Adrenal gland (tissue), 12 donors: ENCODE results near the gene MACROD2. TPM values are rescaled to one million over a fixed set of nuclear protein-coding genes. Genes with fewer than 3 reads are reported as not detected.

Source experiments
- DNase-seq, 7 donors: peaks; one replicate each; pipeline ENCODE4 v3.0.0-alpha.2; 2019 to 2020
- H3K27ac ChIP-seq, 5 donors: fragments of 200-600 bp; sonication (generic) in 4 of 5; 1 replicate in 3 of 5; 2 replicates in 2 of 5; pipeline versions ENCODE4 v1.5.1 to v1.8.0; 2016 to 2020; ENCODE audit warnings: mild to moderate bottlenecking in 1 of 5
- H3K27me3 ChIP-seq: fragments of 200-600 bp; 2 replicates; pipeline ENCODE4 v1.8.0; 2021
- H3K36me3 ChIP-seq, 2 donors: fragments of 200-600 bp; replicated peaks in 1 of 2; 1 replicate in 1 of 2; 2 replicates in 1 of 2; pipeline versions ENCODE4 v1.5.1 to v1.8.0; 2018 to 2022
- H3K4me1 ChIP-seq, 2 donors: fragments of 200-600 bp; replicated peaks in 1 of 2; 1 replicate in 1 of 2; 2 replicates in 1 of 2; pipeline versions ENCODE4 v1.5.1 to v1.8.0; 2018 to 2021
- H3K4me3 ChIP-seq, 4 donors: fragments of 200-600 bp; sonication (generic) in 3 of 4; one replicate each; pipeline ENCODE4 v1.5.1; 2016 to 2018
- H3K9me3 ChIP-seq, 3 donors: fragments of 200-600 bp; sonication (generic) in 1 of 3; replicated peaks in 1 of 3; 1 replicate in 2 of 3; 2 replicates in 1 of 3; pipeline versions ENCODE4 v1.5.1 to v1.8.0; 2016 to 2021
- CTCF ChIP-seq, 6 experiments: fragments of 450-650 bp in 4 of 6; fragments of 200-600 bp in 2 of 6; sonication (generic) in 1 of 6; IDR thresholded peaks; 1 replicate in 5 of 6; 2 replicates in 1 of 6; pipeline versions ENCODE4 v1.5.1 to v1.8.0; 2016 to 2021; ENCODE audit warnings: antibody characterized with exemption in 6 of 6, mild to moderate bottlenecking in 2 of 6, moderate library complexity in 1 of 6
- POLR2A ChIP-seq, 2 donors: fragments of 450-650 bp; IDR thresholded peaks; one replicate each; pipeline ENCODE4 v1.6.1; 2017; ENCODE audit warnings: antibody characterized with exemption in 2 of 2, mild to moderate bottlenecking in 2 of 2, moderate library complexity in 1 of 2
- WGBS, 4 donors: extraction: QIAGEN DNeasy Blood & Tissue Kit in 2 of 4; methylation state at CpG; one replicate each; pipeline versions ENCODE4 v1.1.5 to v1.1.7; 2013 to 2017; 5-methylcytosine and 5-hydroxymethylcytosine counted together
- intact Hi-C, 2 donors: fragments of 100-400 bp; cut with DNase I; formaldehyde crosslinking; loops; one replicate each; pipeline versions ENCODE4 v1.14.1 to v1.15.0; 2022 to 2023
- polyA plus RNA-seq, 3 donors: library from polyadenylated mRNA; stranded (reverse); fragments of 200-250 nt in 2 of 3; fragments of 350-450 nt in 1 of 3; fragmentation: Illumina TruSeq in 1 of 3; extraction: RNeasy Lipid Tissue Mini Kit (QIAGEN cat#74804) in 1 of 3; gene quantifications; one replicate each; pipeline ENCODE4 v1.2.3, GENCODE V29; 2013 to 2014
- total RNA-seq, 9 donors: library from RNA; depleted of rRNA in 4 of 9; stranded (reverse); fragments of >200 nt in 4 of 9; fragments of 120-200 nt in 1 of 9; fragmentation: NEBNext Ultra II Directional in 1 of 9; extraction: Animal tissue kit (Norgen Biotek cat#: 25700) in 1 of 9; gene quantifications; one replicate each; pipeline versions ENCODE4 v1.1.0 to v1.2.4, GENCODE V29; 2013 to 2023
- donor health status: healthy with polysubstance abuse.
- donor health status: Bipolar disorder and iron deficiency.
- donor health status: DM: yes; HTN: yes; CAD: no.
- donor health status: DM: no; HTN: no; CAD: no.
- donor health status: DM: no; HTN: no; CAD: no.
- donor health status: DM: yes; HTN: yes; CAD: no.

Gene MACROD2
- total and polyA plus RNA-seq, 12 donors, result 1.1 to 21.2 (median 6.4) TPM

DNA sequence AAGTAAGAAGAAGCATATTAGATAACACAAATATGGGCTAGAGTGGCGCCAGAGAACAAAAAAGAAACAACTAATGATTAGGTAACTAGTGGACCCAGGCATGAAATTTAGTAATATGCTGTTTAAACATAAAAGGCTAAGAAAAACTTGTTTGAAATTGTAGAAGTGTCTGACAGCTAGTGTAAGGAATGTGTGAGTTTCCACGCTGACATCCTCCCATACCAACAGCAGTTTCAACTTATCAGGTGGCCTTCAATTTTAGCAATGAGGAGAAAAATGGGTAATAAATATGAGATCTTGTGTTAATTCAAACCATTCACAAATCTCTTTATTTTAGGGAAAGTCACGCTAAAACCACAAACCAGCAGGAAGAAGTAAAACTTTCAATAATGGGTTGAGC is 782.3 kb downstream of the MACROD2 start:
- intact Hi-C loops, result no loop called here
- no peak for DNase-seq
- no peaks in the 10 kb centered on the region for H3K9me3 ChIP-seq
- H3K27ac ChIP-seq, result no peak overlapping the region
- TF ChIP-seq POLR2A (IDR thresholded peaks at IDR 0.05) (no peak), CTCF (IDR thresholded peaks at IDR 0.05) (no peak)
- no peak overlapping the region for H3K4me3 ChIP-seq
- no peaks in the 10 kb centered on the region for H3K27me3 ChIP-seq
- H3K4me1 ChIP-seq, result no peaks in the 10 kb centered on the region
- H3K36me3 ChIP-seq, result no peaks in the 10 kb centered on the region
- 84 to 87% (median 85%) methylated on average over 3 of the region's 3 CpGs for WGBS, 4 donors

- H3K4me1 ChIP-seq, result no peaks in the 10 kb centered on the region
- TF ChIP-seq POLR2A (IDR thresholded peaks at IDR 0.05) (no peak), CTCF (IDR thresholded peaks at IDR 0.05) (no peak)
- whole genome bisulfite sequencing, 4 donors, result 73 to 88% (median 78%) methylated on average over 6 of the region's 6 CpGs
- no peak overlapping the region for H3K4me3 ChIP-seq
- no peaks in the 10 kb centered on the region for H3K36me3 ChIP-seq
- no peaks in the 10 kb centered on the region for H3K9me3 ChIP-seq
- H3K27ac ChIP-seq, result no peak overlapping the region
- DNase-seq, result no peak
- intact Hi-C loops, result no loop called here
- no peaks in the 10 kb centered on the region for H3K27me3 ChIP-seq
Observed at GRCh38 chr20:14778096-14778495, 782.8 kb downstream of the MACROD2 start.

GRCh38 chr20:14778875-14779274 is 783.6 kb downstream of the MACROD2 start:
- Histone ChIP-seq H3K27ac (no peak overlapping the region), H3K36me3 (no peaks in the 10 kb centered on the region), H3K9me3 (no peaks in the 10 kb centered on the region), H3K4me3 (no peak overlapping the region), H3K27me3 (no peaks in the 10 kb centered on the region), H3K4me1 (no peaks in the 10 kb centered on the region)
- TF ChIP-seq CTCF (IDR thresholded peaks at IDR 0.05) (no peak), POLR2A (IDR thresholded peaks at IDR 0.05) (no peak)
- 87 to 95% (median 93%) methylated on average over 3 of the region's 3 CpGs for WGBS, 4 donors
- no peak for DNase-seq
- intact Hi-C loops, result no loop called here

- Histone ChIP-seq H3K36me3 (no peaks in the 10 kb centered on the region), H3K4me3 (no peak overlapping the region), H3K27ac (no peak overlapping the region), H3K9me3 (no peaks in the 10 kb centered on the region), H3K4me1 (no peaks in the 10 kb centered on the region), H3K27me3 (no peaks in the 10 kb centered on the region)
- intact Hi-C loops, result no loop called here
- TF ChIP-seq CTCF (IDR thresholded peaks at IDR 0.05) (no peak), POLR2A (IDR thresholded peaks at IDR 0.05) (no peak)
- no peak for DNase-seq
- 70 to 92% (median 84%) methylated on average over 2 of the region's 2 CpGs for WGBS, 4 donors
Observed at GRCh38 chr20:14780508-14780907, 785.2 kb downstream of the MACROD2 start.
